GM18505 (cell line): ENCODE results near the gene CHM.
"Not testable (repeated sequence)": the region's sequence is repeated elsewhere in the genome, so short reads cannot be mapped to it uniquely, and the experiment has no call there.

Experiments
- ATAC-seq: cut with Tn5 transposase; IDR thresholded peaks from one replicate; pipeline ENCODE4 v1.9.1; 2021; ENCODE audit not compliant: unreplicated experiment
- POLR2A ChIP-seq: IDR thresholded peaks from 4 replicates; pipeline ENCODE4 v1.6.1; 2011; ENCODE audit warnings: borderline replicate concordance; ENCODE audit not compliant: insufficient read depth, insufficient read length; ENCODE audit errors: extremely low read depth

CHM gene

DNA sequence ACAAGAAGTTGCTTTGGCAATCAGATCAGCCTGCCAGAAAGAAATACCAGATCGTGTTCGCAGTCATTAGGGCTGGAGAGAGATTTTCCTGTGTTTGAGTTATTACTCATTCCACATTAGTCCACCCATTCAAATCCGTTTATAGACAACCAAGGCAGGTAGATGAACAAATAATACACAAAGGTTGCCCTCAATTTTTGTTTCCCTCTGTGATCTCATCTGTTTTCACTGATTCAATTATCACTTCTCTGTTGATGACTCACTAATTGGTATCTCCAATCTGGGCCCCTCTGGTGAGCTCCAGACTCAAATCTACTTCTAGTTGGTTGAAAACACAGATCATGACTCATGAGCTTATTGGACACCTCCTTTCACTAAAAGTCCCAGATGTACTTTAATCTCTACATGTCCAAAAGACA, 54.5 kb downstream of the CHM start:
- ATAC-seq: no peak
- TF ChIP-seq POLR2A: no peak

DNA sequence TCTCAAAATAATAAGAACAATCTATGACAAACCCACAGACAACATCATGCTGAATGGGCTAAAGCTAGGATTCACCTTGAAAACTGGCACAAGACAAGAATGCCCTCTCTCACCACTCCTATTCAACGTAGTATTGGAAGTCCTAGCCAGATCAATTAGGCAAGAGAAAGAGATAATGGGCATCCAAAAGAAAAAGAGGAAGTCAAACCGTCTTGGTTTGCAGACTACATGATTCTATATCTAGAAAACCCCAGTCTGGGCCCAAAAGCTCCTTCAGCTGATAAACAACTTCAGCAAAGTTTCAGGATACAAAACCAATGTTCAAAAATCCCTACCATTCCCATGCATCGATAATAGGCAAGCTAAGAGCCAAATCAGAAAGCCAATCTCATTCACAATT, 59.0 kb downstream of the CHM start:
- no peak for TF ChIP-seq POLR2A
- no peak for ATAC-seq

DNA sequence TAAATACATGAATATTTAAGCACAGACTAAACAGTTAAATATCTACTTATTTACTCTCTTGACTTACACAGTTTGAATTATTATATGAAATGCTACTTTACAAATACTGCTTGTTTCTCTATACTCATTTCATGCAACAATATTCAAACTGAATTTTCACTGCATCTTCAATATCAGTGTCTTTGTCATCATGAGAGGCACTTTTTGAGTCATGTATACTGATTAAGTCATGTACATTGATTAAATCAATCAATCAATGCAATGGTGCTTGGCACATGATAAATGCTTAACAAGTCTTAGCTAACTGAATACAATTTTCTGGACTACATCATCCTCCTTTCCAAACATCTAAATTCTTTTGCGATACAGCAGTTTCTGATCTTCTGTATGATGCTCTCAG, 67.1 kb downstream of the CHM start:
- no peak for ATAC-seq
- no peak for TF ChIP-seq POLR2A

DNA sequence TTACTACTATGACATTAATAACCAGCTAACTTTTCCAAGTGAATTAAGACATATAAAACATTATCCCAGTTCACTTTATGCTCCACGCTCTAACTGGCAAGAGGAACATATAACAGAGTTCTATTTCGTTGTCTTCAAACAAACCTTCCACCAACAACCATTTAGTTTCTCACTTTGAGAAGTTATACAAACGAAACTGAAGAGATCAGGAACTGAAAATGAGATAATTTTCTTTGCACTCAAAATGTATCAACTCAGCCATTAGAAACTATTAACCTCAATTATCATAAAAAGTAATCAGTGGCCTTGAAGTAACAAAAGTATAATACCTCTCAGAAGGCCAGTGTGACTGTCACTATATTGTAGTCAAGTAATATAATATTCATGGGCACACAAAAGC, 70.1 kb downstream of the CHM start:
- no peak for TF ChIP-seq POLR2A
- peak; percentile 83 for ATAC-seq

DNA sequence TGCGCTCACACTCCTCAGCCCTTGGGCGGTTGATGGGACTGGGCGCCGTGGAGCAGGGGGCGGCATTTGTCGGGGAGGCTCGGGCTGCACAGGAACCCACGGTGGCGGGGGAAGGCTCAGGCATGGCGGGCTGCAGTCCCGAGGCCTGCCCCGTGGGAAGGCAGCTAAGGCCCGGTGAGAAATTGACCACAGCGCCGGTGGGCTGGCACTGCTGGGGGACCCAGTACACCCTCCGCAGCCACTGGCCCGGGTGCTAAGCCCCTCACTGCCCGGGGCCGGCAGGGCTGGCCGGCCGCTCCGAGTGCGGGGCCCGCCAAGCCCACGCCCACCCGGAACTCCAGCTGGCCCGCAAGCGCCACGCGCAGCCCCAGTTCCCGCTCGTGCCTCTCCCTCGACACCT, 75.0 kb downstream of the CHM start:
- not testable (repeated sequence) for ATAC-seq

DNA sequence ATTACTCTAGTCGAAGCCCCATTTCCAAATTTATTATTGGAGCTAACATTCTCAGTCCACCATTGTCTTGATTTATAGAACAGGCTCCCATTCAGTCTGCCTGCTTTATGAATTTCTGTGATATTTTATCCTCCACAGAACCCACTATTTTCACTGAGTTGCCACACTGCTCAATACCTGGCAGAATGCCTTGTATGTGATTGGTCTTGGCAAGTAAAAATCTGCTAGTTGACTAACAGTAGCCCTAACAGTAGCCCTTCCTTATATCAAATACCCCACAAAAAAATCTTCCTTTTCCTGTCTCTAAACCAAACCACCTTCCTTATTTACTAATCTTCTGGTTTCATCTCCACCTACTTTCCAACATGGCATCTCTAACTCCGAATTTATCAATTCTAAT, 82.6 kb downstream of the CHM start:
- ATAC-seq: no peak
- no peak for TF ChIP-seq POLR2A

DNA sequence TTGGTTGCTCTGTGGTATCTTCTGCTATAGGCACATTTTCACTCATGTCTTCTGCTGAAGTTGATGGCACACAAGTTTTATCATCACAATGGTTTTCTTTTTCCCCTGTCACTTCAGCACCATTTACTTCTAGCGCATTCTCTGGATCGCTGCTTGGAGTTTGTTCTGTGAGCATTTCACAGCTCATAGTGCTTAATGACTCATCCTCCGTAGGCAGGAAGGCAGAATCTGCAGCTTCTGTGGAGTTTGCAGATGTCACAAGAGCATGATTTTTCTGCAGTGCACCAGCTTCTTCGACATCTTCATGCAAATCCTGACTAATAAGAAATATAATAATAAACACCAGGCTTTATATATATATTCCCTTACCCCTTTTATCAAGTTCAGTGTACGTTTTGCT, 83.6 kb downstream of the CHM start:
- ATAC-seq: no peak
- no peak for TF ChIP-seq POLR2A

DNA sequence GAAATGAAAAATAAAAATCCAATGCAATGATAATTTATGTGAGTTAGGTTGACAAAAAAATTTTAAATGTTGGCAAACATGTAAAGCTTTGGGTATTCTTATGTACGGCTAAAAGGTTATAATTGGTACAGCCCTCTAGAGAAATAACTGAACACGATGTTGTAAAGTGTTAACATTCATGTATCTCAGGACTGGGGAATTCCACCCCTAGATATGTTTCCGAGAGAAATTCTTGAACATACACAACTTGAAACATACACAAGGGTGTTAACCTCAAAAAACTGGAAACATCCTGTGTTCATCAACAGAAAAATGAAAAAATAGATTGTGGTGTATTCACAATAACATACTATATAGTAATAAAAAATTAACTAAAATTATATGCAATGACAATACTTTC, 91.8 kb downstream of the CHM start:
- no peak for TF ChIP-seq POLR2A
- ATAC-seq: no peak

DNA sequence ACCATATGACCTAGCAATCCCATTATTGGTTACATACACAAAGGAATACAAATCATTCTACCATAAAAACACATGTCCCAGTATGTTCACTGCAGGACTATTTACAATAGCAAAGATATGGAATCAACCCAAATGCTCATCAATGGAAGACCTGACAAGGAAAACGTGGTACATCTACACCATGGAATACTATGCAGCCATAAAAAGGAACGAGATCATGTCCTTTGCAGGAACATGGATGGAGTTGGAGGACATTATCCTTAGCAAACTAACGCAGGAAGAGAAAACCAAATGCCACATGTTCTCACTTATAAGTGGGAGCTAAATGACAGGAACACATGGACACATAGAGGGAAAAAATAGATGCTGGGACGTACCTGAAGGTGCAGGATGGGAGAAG, 102.6 kb downstream of the CHM start:
- not testable (repeated sequence) for ATAC-seq

DNA sequence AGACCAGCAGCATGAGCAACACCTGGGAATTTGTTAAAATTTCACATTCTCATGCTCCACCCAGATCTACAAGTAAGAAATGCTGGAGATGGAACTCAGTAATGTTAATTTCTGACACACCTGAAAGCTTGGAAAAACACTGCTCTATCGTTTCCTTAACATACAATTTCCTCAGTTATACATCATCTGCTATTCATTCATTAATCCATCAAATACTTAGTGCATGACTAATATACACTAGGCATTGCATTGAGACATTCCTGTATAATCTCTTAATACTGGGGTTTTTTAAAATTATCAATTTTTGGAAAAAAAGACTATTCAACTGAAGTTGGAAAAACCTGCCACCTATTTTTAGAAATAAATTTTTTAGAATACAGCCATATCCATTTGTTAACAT, 106.1 kb downstream of the CHM start:
- ATAC-seq: no peak
- no peak for TF ChIP-seq POLR2A

DNA sequence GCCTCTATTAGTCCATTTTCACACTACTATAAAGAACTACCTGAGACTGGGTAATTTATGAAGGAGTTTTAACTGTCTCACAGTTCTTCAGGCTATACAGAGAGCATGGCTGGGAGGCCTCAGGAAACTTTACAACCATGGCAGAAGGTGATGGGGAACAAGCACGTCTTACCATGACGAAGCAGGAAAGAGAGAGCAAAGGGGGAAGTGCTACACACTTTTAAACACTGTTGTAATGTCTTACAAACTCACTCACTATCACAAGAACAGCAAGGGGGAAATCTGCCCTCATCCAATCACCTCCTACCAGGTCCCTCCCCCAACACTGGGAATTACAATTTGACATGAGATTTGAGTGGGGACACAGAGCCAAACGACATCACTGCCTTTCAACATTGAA, 107.4 kb downstream of the CHM start:
- ATAC-seq: not testable (repeated sequence)

DNA sequence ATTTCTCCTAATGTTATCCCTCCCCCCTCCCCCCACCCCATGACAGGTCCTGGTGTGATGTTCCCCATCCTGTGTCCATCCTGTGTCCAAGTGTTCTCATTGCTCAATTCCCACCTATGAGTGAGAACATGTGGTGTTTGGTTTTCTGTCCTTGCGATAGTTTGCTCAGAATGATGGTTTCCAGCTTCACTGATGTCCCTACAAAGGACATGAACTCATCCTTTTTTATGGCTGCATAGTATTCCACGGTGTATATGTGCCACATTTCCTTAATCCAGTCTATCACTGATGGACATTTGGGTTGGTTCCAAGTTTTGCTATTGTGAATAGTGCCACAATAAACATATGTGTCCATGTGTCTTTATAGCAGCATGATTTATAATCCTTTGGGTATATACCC, 113.0 kb downstream of the CHM start:
- not testable (repeated sequence) for ATAC-seq

DNA sequence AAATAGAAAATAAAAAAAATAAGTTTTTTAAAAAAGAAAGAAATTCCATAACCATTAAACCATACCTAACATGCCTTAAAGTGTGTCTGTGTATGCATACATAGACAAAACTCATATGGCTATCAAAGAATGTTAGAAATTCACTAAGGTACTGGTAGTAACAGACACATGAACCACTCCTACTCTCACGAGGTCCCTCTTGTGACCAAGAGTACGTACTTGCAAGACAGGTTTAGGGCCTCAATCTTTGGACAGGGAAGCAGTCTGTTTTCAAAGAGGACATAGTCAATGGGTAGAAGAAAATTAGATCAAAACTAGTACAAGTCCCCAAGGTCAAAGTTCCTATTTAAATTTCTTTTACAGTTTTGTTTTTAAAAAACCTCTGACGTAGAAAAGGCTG, 117.3 kb downstream of the CHM start:
- no peak for TF ChIP-seq POLR2A
- ATAC-seq: no peak

DNA sequence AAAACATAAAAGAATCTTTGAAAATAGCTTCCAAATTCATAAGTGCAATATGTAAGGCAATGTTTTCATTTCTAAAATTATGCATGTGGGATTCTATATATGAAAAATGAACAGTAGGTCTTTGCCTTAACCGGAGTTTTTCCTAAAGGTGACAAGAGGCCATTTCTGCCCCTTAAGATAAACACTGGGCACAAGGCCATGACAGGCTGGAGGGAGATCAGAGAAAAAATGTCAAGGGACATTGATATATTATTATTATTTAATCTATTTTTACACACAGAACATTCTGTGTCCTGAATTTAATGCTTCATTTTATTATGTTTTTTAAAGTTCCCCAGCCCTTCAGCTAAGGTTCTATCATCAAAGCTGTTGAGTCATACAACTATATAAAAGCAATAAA, 118.8 kb downstream of the CHM start:
- no peak for ATAC-seq
- TF ChIP-seq POLR2A: no peak

DNA sequence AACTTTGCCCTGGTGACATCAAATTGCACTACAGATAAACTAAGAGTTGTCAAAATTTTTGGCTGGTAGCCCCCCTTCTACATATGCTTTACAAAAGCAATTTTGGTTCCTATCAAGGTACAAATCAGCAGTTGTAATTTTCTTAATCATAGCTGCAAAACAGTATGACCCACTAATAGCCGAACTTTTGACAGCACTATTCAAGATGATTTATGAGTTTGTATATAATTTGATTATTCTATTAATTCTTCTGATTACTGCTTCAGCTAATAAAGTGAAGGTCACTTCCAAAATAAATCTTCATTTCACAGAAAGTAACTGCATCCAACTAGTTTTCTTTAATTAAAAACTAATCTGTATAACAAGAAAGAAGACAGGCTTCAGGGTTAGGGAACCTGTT, 119.6 kb downstream of the CHM start:
- TF ChIP-seq POLR2A: no peak
- no peak for ATAC-seq

DNA sequence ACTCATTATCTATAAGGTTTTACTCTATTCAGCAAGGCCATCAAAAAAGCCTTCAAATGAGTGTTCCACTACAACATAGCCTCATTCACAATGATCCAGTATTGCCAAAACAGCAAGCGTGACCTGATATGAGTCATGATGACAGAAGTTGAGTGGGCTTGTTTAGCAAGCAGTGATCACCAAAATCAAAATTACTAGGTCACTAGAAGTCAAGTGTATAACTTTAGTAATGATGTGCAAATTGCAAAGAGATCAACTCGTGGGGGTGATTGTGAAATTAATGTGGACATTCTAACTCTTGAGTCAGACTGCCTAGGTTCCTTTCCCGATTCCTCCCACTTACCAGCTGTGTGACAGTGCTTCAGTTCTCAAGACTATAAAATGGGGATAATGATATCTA, 124.5 kb downstream of the CHM start:
- no peak for ATAC-seq
- TF ChIP-seq POLR2A: no peak

DNA sequence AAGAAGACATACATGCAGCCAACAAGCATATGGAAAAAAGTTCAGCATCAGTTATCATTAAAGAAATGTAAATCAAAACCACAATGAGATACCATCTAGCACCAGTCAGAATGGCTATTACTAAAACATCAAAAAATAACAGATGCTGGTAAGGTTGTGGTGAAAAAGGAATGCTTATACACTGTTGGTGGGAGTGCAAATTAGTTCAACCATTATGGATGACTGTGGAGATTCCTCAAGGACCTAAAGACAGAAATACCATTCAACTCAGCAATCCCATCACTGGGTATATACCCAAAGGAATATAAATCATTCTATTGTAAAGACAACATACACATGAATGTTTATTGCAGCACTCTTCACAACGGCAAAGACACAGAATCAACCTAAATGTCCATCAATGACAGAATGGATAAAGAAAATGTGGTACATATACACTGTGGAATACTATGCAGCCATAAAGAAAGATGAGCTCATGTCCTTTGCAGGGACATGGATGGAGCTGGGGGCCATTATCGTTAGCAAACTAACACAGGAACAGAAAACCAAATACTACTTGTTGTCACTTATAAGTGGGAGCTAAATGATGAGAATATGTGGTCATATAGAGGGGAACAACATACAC, 130.6 kb downstream of the CHM start:
- ATAC-seq: not testable (repeated sequence)
